GM18517 (cell line): ENCODE results near the gene SLC25A21.
"Not testable (repeated sequence)": the region's sequence is repeated elsewhere in the genome, so short reads cannot be mapped to it uniquely, and the experiment has no call there.

Experiments used
- ATAC-seq: cut with Tn5 transposase; IDR thresholded peaks from one replicate; pipeline ENCODE4 v1.9.1; 2021; ENCODE audit warnings: mild to moderate bottlenecking, moderate library complexity; ENCODE audit not compliant: unreplicated experiment

The SLC25A21 gene

GRCh38 chr14:36996857-36997590, 175.4 kb downstream of the SLC25A21 start:
- no peak for ATAC-seq

GRCh38 chr14:36996133-36996856, 176.1 kb downstream of the SLC25A21 start:
- no peak for ATAC-seq

- no peak for ATAC-seq
Measured at GRCh38 chr14:36989806-36990205, 182.6 kb downstream of the SLC25A21 start.

- no peak for ATAC-seq
Measured at GRCh38 chr14:36988989-36989388, 183.4 kb downstream of the SLC25A21 start.

GRCh38 chr14:36988568-36988967, 183.8 kb downstream of the SLC25A21 start:
- no peak for ATAC-seq

DNA sequence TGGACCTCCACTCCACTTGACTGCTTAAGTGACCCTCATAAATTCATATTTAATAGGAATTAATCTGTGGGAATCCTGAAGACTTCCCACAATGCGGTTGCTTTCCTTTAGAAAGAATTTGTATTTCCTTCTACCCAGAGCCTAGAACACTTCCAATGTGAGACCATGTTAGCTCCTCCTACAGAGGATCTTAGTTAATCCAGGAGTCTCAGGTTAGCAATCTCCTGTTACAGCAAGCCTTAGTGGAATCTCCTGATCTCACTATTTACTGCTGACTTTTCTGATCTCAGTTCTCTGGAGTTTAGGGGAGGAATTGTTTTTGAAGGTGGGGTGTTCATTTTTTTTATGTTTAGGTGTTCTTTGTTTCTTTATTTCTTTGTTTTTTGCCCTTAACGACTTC, 186.0 kb downstream of the SLC25A21 start:
- no peak for ATAC-seq

GRCh38 chr14:36981832-36982529, 190.4 kb downstream of the SLC25A21 start:
- no peak for ATAC-seq

GRCh38 chr14:36980413-36980812, 192.0 kb downstream of the SLC25A21 start:
- not testable (repeated sequence) for ATAC-seq

- ATAC-seq = no peak
Measured at GRCh38 chr14:36979863-36980262, 192.5 kb downstream of the SLC25A21 start.

GRCh38 chr14:36976571-36977023, 195.8 kb downstream of the SLC25A21 start:
- ATAC-seq = no peak

DNA sequence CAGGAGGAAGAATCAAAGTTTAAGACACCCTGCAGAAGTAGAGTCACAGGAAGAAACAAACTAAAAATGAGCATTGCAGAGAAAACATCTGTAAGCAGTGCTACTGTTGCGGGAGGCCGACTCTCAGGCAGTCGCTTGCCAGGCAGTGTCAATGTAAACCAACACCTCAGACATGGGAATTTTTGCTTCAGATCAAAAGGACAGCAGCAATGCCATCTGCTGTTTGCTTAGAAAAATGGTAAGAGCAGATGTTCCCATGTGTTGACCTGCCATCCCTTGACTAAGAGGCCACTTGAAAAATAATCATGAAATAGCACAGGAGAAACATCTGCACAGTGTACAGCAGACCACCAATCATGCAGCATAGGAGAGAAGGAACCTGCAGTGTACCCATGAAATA, 196.6 kb downstream of the SLC25A21 start:
- no peak for ATAC-seq

GRCh38 chr14:36974985-36975384, 197.4 kb downstream of the SLC25A21 start:
- no peak for ATAC-seq

DNA sequence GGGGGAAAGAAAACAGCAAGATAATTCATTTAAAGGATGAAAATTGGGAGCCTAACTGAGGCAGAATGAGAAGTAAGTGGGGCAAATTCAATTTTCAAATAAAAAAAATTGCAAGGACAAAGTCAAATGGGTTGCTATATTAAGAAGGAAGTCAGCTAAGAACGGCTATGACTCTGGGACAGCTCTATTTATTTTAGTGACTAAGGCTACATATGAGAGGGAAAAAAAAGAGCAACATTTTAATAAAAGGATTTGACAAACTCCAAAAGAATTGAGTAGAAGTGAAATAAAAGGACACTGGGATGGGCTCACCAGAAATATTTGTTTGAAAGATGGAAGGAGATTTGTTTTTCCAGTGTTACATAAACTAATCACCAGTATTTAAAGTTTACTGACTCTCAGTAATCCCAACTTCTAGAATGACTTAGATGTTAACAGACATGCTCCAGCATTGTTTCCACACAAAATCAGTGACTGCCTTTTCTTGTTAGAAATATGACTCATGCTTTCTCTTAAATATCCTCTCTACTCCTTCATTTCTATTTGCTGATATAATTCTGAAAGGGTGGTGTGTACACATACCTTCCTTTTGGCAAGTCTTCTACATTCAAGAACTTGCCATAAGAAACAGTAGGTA, 198.5 kb downstream of the SLC25A21 start:
- ATAC-seq = no peak

DNA sequence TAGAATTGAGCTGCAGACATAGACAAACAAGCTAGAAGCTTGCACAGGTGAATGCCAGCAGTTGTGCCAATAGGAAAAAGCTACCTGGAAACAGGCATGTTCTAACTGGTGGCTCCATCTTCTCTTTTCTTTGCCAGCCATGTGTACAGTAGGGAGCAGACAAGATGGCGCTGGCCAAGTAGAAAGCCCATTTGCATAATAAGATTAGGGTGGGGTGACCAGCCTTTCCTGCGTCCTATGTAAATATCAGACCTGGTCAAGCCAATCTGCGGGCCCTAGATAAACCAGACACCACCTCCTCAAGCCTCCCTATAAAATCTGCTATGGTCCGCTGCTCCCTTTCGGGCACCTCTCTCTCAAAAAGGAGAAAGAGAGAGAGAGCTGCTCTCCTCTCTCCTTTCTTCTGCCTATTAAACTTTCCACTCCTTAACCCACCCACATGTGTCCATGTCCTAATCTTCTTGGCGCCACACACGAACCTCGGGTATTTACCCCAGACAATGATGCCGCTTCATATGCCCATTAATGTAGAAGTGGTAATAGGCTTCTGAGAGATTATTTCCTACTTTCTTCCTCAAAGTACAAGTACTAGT, 201.0 kb downstream of the SLC25A21 start:
- ATAC-seq = no peak

DNA sequence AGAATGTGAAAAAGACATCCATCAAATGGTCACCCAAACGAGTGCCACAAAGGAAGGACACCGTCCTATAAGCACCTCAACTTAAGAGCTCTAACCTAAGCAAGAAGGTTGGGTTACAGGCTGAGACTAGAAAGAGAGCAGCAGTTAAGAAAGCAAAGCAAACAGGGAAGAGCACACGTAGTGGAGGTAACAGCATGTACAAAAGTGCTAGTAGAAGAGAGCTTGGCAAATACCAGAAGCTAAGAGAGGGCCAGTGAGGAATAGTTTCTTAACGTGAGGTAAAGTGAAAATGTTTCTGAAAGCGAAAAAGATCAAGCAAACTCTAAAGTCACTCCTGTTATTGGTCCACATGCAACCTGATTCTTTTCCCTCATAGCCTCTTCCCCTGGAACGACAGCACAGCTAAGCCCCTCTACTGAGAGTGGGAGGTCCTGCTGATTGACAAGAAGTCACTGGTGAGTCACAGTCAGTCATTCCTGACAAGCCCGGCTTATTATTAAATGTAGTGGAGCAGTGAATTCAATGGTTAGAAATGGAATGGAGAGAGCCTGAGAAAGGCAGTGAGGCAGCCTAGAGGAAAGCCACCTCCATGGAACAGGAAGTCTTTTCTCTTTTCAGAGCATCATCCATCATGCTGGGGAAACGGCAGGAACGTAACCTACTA, 204.4 kb downstream of the SLC25A21 start:
- ATAC-seq = no peak

- no peak for ATAC-seq
Measured at GRCh38 chr14:36955967-36956366, 216.4 kb downstream of the SLC25A21 start.

DNA sequence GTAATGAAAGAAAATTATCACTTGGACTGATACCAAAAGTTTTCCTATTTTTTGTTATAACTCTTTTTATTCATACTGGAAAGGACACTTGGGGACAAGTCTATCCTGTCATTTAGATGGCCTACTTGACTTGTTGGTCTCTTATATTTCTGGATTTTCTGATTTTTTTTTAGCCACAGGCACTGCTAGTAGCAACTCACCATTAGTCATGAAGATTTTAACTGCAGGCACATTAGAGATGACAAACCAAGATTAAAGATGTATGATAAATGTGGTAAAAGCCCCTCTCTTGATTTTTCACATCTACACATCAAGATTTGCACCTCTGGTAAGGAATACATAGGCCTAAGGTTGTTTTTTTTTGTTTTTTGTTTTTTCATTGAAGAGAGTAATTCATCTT, 217.0 kb downstream of the SLC25A21 start:
- no peak for ATAC-seq

DNA sequence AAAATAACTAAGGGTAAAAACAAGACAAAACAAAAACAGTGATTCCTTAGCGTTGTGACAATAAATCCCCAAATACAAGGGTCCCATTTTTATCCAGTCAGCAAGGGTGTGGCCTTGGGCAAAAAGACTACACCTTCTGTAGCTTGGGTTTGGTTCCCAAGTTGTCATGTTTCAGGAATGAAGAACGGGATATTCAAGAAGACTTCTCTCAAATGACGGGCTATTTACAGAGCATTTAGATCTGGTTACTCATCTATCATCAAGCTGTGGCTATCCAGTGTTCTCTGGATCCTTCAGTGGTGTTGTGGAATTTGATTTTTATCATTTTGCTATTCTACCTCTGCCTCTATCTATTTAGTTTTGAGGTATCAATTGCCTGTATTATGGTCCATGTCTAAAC, 219.7 kb downstream of the SLC25A21 start:
- ATAC-seq = no peak

DNA sequence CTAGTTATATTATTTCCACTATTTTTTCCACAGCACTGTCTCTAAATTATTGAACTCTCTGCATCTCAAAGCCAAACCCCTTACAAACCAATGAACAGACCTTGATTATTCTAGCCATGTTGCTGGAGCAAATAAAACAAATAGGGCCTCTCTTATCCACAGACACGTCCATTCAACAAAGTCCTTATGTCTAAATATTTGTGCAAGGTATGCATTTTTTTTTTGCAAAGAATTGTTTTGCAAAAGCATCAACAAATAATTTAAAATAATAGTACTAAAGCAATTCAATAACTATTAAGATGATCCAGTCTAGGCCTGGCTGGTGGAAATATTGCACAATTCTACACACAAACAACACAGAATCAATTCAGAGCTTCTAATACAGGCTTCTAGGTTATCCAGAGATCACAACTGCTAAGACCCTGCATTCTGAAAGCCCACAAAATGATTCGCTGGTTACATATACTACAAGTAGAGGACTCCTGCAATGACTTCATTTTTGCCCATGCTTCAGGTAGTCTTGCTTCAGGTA, 221.0 kb downstream of the SLC25A21 start:
- no peak for ATAC-seq

- no peak for ATAC-seq
Measured at GRCh38 chr14:36950812-36951211, 221.6 kb downstream of the SLC25A21 start.
